Measurements from ENCODE around the gene ZC3H12D.

The ZC3H12D gene

DNA sequence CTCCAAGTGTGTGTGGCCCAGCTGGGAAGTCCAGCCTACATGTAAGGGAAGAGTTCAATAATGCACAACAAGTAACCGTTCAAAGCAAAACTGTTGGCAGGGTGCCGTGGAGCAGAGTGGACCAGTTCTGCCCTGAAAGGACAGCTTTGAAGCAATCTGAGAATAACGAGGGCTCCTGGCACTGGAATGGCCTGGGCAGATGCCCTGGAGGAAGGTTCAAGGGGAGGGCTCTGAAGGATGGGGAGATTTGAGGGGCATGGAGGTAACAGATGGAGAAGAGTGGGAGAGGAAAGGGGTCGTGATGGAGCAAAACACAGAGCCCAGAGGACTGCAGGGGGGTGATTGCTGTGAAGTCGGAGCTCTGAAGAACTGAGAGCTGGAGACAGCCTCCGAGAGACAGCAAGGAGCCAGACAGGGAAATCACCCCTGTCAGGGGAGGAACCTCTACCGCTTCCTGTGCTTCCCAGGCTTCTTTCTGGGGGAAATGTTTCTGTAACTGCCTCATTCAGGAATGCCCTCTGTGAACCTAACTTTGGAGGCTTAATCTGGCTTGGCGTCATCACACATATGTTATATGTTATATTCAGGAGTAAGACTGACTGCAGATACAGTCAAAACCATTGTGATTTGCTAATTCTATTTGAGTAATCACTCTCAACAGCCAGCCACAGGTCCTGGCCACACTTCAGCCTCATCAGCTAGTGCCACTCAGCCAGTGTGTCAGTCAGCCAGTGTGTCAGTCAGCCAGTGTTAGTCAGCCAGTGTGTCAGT, 41.2 kb downstream of the ZC3H12D start:
- no peak for DNase-seq (ENCODE audit: low read depth)
- in situ Hi-C loops (cut with HindIII; ENCODE audit: low sequenced_read_pairs), result no loop called here
- H3K4me3 ChIP-seq (ENCODE audit: low read depth, low read length), result no peak overlapping the region
- TF ChIP-seq, protein P1, sequence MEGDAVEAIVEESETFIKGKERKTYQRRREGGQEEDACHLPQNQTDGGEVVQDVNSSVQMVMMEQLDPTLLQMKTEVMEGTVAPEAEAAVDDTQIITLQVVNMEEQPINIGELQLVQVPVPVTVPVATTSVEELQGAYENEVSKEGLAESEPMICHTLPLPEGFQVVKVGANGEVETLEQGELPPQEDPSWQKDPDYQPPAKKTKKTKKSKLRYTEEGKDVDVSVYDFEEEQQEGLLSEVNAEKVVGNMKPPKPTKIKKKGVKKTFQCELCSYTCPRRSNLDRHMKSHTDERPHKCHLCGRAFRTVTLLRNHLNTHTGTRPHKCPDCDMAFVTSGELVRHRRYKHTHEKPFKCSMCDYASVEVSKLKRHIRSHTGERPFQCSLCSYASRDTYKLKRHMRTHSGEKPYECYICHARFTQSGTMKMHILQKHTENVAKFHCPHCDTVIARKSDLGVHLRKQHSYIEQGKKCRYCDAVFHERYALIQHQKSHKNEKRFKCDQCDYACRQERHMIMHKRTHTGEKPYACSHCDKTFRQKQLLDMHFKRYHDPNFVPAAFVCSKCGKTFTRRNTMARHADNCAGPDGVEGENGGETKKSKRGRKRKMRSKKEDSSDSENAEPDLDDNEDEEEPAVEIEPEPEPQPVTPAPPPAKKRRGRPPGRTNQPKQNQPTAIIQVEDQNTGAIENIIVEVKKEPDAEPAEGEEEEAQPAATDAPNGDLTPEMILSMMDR (IDR thresholded peaks at IDR 0.05; ENCODE audit: low read depth, low read length, missing control alignments), result no peak

- in situ Hi-C loops (cut with HindIII; ENCODE audit: low sequenced_read_pairs), result no loop called here
- no peak for DNase-seq (ENCODE audit: low read depth)
- TF ChIP-seq, protein P1 (IDR thresholded peaks at IDR 0.05; ENCODE audit: low read depth, low read length, missing control alignments), result no peak
- H3K4me3 ChIP-seq (ENCODE audit: low read depth, low read length), result no peak overlapping the region
These were observed 43.1 kb downstream of the ZC3H12D start for GRCh38 chr6:149441740-149442139.

GRCh38 chr6:149440735-149441671, 43.8 kb downstream of the ZC3H12D start:
- in situ Hi-C loops (cut with HindIII; ENCODE audit: low sequenced_read_pairs), result no loop called here
- no peak for DNase-seq (ENCODE audit: low read depth)
- TF ChIP-seq, protein P1 (IDR thresholded peaks at IDR 0.05; ENCODE audit: low read depth, low read length, missing control alignments), result no peak
- no peak overlapping the region for H3K4me3 ChIP-seq (ENCODE audit: low read depth, low read length)

- DNase-seq (ENCODE audit: low read depth), result no peak
- H3K4me3 ChIP-seq (ENCODE audit: low read depth, low read length), result no peak overlapping the region
- TF ChIP-seq, protein P1 (IDR thresholded peaks at IDR 0.05; ENCODE audit: low read depth, low read length, missing control alignments), result no peak
- in situ Hi-C loops (cut with HindIII; ENCODE audit: low sequenced_read_pairs), result no loop called here
These were observed 45.2 kb downstream of the ZC3H12D start for GRCh38 chr6:149439626-149440025.

GRCh38 chr6:149438855-149439254, 46.0 kb downstream of the ZC3H12D start:
- H3K4me3 ChIP-seq (ENCODE audit: low read depth, low read length), result no peak overlapping the region
- TF ChIP-seq, protein P1 (IDR thresholded peaks at IDR 0.05; ENCODE audit: low read depth, low read length, missing control alignments), result no peak
- in situ Hi-C loops (cut with HindIII; ENCODE audit: low sequenced_read_pairs), result no loop called here
- DNase-seq (ENCODE audit: low read depth), result no peak

DNA sequence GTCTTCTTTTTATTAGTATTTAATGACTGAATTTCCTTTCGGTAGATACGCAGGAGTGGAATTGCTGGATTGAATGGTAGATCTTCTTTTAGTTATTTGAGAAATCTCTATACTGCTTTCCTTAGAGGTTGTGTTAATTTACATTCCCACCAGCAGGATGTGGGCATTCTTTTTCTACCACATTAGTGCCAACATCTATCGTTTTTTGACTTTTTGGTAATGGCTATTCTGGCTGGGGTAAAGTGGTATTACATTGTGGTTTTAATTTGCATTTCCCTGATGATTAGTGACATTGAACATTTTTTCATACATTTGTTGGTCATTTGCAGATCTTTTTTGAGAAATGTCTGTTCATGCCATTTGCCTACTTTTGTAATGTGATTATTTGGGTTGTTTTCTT, 47.6 kb downstream of the ZC3H12D start:
- no peak overlapping the region for H3K4me3 ChIP-seq (ENCODE audit: low read depth, low read length)
- no peak for DNase-seq (ENCODE audit: low read depth)
- in situ Hi-C loops (cut with HindIII; ENCODE audit: low sequenced_read_pairs), result no loop called here
- TF ChIP-seq, protein P1 (IDR thresholded peaks at IDR 0.05; ENCODE audit: low read depth, low read length, missing control alignments), result no peak

All from astrocyte of the cerebellum (primary cell).